AG20443 (cell line): ENCODE results near the gene TP53I13.

Experiments used
- DNase-seq: peaks from one replicate; pipeline ENCODE4 v3.0.0; 2012; ENCODE audit warnings: low spot score, mixed read lengths

TP53I13 gene

DNA sequence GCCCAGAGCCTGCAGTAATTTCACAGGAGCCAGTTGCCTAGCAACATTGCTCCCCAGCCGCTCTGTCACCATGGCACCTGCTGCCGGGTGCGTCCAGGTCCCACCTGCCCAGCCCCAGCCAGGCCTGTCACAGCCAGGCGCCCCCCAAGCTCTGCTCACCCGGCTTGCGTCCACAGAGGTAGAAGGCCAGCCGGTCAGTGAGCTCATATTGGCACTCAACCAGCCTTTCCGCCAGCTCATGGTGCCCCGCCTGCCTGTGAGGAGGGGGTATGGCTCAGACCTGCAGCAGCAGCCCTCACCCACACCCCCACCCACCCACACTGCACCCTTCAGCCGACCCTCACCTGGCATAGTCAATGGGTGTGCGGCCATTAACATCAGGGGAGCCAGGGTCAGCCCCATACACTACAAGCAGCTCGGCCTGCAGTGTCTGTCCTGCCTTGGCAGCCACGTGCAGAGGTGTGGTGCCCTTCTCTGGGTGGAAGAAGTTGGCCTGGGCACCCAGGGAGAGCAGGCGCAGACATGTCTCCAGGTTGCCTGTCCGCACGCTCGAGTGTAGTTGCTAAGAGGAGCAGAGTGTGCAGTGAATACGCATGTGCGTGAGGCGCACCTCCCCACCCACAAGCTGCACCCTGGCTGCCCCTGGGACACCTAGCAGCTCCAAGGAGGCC lies 13.2 kb downstream of the TP53I13 start:
- DNase-seq, result no peak

GRCh38 chr17:29582254-29582765 lies 13.8 kb downstream of the TP53I13 start:
- DNase-seq, result no peak

DNA sequence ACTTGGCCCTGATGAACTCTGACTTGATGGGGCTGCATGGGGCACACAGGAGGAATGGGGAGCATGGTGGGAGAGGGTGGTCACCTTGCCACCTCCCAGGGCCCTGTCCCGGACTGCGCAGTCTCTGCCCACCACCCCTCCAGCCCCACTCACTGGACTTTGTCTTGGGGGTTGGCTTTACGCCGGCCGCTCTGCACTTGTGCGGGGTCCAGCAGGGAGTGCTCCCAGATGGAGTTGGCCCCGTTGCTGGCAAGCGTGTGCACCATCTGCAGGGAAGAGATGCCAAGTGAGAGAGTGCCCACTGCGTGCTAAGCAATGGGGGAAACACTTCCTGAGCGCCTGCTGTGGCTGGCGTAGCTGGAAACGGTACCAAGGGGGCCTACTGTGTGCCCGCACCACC lies 14.3 kb downstream of the TP53I13 start:
- DNase-seq, result no peak

DNA sequence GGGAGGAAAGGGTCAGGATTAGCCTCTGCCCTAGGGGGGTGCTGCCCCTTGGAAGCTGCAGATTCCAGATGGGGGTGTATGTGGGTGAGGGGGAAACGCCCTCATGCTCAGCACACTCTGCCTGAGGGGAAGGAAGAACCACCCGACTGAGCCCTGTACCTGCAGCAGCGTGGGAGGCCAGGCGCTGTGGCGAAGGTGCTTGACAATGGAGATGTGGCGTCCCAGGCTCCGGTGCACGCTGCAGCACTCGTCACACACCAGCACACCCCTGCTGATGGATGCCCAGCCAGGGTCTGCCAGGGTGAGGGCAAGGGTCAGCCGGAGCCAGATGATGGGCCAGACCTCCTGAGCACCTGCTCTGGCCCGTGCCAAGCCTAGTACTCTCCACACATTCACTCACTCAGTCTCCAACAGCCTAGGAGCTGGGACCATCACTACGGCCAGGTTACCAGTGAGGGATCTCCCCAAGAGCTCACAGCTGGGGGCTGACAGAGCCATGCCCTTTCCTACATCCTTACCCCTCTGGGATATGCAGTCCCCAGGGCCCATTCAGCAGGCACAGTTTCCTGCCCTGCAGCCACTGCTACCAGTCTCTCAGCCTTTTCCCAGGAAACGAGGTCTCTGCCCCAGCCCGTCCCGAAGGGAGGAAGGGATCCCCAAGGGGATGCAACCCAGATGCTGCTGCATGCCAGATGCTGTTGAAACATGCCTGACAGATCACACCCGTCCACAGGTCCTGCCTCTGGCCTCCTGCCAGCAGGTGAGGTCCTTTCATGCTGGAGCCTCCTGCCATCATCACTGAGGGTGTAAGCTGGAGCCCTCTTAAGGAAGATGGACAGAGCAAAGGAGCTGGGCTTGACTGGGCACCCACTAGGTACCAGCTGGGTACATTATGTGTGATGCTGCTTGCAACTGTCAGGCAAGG lies 15.1 kb downstream of the TP53I13 start:
- no peak for DNase-seq

GRCh38 chr17:29584452-29585079 lies 16.1 kb downstream of the TP53I13 start:
- no peak for DNase-seq

DNA sequence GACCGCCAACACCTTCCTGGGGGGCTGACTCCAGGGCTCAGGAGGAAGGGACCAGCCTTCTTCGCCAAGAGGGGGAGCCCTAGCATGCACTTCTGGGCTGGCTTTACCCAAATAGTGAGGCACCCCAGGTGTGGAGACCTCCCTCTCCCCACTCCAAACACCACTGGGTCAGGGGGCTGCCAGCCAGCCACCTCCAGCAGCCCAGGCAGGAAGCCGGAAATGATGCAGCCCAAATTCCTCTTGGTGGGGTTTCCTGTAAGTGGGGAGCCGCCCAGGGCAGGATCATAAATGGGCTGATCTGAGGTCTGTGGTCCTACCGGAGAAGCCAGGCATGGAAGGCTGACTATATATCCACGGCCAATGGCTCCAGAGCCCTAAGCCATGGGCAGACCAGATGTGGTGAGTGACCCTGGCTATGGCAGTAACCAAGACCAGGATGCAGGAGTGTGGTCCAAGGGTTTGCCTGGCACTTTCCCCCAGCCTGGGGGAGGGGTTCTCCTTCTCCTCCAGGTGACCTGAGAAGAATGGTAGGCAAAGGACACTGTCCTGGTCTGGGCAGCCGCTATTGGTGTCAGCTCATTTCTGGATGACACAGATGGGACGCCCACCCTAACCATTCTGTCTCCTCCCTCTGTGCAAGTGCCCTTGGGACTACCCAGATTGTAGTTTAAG lies 16.7 kb downstream of the TP53I13 start:
- no peak for DNase-seq

DNA sequence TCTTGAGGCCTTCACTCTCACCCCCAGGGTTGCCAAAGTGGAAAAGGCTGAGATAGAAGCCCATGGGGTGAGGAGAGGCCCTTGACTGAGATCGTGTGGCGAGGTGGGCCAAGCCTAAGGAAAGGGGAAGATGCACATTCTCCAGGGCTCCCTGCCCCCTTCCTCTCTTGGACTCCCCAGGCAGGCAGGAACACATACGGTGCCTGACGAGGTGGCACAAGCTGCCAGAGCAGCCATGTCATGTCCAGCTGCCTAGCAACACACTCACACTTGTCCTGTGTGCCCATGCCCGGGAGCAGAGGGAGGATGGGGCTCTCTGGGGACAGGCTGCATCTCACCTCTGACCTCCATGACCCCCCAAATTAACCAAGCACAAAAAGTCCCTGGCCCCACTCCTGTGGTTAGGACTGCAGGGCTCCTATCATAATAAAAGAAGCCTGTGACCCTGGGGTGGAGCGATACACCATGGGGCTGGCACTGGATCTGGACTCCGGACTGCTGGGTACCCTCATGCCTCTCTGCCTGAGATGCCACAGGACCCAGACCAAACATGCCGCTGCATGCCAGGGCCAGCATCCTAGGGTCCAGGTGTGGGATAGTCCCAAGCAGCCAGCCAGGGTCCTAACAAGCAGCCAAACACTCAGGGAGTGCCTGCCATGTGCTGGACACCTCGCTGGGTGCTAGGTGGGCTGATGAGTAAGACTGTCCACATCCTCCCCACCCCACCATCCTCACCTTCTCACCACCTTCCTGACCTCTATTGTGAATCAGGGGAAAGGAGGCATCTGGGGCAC lies 18.4 kb downstream of the TP53I13 start:
- no peak for DNase-seq

DNA sequence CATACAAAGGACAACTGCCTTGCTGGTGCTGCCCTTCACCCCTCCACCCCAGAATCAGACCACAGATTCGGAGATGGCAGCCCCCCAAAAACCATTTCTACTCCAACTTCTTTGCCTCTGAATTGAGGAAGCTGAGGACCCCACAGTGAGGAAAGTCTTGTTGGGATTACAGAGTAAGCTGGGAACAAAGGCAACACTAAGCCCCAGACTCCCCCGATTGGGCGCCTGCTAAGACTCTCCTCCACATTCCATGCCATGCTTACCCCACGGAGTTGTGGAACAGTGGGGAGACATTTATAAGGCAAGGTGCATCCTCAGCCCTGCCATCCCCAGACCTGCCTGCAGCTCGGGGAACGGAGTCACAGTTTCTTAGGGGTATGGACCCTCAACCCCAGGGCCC lies 19.1 kb downstream of the TP53I13 start:
- no peak for DNase-seq

- no peak for DNase-seq
Observed at GRCh38 chr17:29588017-29588561, 19.6 kb downstream of the TP53I13 start.

DNA sequence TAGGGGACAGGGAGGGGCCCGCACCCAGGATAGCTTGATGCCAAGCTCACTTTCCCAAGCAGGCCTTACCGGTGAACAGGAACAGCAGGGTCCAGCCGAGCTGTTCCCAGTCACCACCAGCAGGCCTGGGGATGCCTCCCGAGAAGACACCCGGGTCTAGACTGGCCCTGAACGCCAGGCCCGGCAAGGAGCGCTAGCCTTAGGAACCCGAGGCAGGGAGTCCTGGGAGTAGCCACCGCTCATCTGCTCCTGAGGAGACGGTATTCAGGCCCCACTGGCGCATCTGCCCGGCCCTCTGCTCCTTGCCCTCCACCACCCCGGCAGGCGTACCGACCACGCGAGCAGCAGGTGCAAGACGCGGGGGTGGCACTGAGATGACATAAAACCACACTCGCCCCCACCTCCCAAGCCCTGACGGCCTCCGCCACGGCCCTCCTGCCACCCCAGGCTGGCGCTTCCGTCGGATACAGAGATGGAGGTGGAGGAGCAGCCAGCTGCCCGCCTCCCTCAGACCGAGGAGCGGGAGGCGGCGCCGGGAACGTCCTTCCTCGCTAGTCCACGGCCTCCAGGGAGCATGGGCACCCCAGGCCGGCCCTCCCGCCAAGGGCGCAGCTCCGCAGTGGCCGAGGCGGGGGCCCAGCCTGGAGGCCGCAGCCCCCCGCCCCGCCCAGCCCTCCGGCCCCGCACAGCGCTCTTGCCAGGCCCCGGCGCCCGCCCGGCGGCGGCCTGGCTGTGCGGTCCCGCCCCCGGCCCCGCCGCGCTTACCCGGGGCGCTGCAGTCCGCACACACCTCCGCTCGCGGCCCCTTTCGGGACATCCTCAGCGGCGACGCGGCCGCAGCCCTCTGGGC lies 20.3 kb downstream of the TP53I13 start:
- DNase-seq, result peak; percentile 52

DNA sequence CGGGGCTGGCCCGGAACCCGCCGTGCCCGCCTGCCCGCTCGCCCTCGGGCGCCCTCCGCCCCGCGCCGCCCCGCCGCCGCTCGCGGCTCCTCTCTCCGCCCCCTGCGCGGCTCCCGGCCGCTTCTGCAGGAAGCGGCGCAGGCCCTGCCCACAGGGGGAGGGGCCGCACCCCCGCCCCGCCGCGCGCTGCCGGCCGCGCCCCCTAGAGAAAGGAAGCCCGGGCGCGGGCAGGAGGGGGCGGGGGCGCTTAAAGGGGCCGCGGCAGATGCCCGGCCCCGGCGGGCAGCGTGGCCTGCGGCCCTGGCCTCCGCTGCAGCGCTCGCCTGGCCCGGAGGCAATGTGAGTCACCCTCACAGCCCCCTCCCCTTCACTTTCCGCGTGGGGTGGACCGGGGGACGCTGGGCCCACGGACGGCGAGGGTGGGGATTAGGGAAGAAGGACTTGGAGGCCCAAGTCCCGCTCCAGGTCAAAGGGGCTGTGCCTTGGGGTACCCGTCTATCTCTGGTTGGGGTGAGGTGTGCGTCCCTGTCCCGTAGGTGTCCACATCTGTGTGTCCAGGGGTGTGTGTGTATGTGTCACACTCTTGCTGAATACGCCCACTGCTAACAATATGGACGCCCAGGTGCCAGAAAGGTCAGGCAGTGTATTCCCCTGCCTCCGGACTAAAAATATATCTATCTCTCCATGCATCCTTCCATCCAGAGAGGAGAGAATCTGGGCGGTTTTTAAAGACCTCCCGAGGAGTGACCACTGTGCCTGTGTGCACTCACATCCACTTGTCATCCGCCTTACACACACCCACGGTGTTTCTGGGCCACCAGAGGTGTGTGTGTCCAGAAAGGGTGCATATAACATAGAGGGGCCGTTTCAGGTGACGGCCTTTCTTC lies 21.3 kb downstream of the TP53I13 start, which contains the start of gene GIT1:
TSS of gene GIT1 (minus strand) at position 125 of the 887 bp plus-strand sequence. CDS start 270 bp downstream, outside the sequence.
- peak; percentile 98 for DNase-seq

DNA sequence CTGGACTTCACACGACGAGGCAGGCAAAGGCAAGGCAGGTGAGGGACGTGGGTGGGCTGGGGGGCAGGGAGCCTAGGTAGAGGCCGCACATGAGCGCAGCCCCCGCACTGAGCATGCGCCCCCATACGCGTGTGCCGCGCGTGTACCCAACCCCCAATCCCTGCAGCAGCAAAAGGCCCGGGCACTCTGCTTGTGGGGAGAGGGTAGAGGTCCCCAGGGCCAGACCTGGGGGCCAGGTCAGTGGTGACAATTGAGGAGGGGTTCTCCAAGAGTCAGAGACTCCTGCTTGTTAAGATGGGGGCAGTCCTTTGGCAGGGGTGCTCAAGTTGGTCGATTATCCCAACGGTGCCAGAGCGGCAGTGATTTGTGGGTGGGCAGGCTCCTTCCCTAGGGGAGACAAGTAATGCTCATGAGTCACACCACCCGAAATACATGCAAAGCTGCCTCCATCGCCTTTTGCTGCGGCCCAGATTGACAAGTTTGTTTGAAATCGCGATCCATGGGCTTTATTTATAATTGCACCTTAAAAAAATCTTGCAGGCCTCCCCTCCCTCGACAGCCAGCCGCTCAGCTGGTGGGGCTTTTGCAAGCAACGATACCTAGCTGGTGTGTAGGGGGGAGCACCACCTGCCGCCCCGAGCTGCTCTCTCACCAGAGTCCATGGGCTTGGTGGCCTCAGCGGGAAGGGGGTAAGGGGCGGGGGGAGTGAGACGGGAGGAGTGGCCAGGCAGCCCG lies 22.1 kb downstream of the TP53I13 start:
- no peak for DNase-seq

DNA sequence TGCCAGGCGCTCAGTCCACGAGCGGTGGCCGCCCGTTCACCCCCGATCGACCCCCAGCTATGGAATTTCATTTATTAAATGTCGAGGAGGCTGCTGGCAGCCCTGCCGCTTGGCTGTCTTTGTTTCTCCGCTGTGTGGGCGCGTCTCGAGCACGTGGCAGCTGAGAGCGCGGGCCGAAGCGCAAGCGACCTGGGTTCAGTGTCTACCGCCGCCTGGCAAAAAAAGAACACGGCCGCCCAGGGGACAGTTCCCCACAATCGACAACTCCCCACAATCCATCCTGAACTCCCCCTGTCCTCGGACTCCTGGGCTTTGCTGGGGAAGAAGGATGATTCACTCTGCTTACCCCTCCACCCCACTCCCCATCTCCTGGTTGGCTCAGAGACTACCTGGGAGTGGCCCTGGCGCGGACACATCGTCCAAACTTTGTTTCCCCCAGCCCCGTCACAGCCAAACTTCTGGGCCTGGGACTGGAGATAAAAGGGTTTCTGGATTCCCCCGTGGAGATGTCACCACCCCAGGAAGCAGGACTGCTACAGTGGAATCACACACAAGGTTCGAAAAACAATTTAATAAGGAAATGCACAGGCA lies 22.7 kb downstream of the TP53I13 start:
- peak; percentile 44 for DNase-seq

DNA sequence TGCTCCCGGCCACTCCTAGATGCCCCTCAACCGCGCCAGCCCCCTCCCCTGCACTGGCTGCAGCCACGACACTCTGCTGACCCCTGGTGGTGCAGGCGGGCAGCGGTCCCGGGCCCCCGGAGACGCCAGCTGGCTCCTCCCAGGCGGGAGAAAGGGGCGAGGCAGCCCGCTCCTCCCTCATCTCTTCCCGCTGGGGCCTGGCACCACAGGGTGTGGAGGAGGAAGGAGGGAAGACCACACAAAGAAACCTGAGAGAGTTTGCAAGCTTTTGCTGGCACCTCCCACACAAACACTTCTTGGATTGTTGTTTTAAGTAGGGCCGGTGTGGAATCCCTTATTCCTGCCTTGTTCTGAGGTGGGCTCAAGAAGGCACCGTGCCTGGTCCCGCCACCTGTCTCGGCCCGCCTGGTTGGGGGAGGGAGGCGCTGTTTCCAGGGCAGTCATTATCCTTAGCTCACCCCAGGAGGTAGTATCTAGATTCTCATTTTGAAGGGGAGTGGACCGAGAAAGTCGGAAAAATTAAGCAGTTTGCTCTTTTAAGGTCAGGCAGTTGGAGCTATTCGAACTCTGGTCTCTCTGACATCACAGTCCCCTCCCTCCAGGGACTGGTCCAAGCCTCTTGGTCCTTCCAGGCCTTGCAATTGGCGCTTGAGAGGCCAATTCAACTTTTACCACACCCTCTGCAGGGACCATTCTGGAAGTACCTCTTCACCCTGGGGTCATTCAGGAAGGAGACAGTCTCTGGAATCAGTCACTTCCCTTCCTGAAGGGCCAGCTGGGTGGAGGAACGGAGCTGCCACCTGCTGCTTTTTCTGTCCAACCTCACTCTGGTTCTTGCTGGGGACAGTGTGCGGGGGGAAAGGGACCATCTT lies 23.5 kb downstream of the TP53I13 start:
- peak; percentile 92 for DNase-seq

GRCh38 chr17:29592850-29593551 lies 24.5 kb downstream of the TP53I13 start, which contains the start of gene ANKRD13B:
Gene ANKRD13B, plus strand, starts transcription at chr17:29593132. Its CDS starts 490 bp downstream, at chr17:29593622.
- peak; percentile 35 for DNase-seq
